Mesendoderm (in vitro differentiated cells): Measurements from ENCODE around the gene EID2B.

Experiments used
- DNase-seq: peaks from one replicate; pipeline ENCODE4 v3.0.0; 2013
- H2AK5ac ChIP-seq: 2 replicates; pipeline ENCODE4 v1.6.1; 2013; ENCODE audit warnings: low read length, inconsistent platforms
- H2BK120ac ChIP-seq: 2 replicates; pipeline ENCODE4 v1.6.1; 2013; ENCODE audit warnings: low read depth, mild to moderate bottlenecking, low read length, moderate library complexity, mixed read lengths
- H2BK15ac ChIP-seq: replicated peaks from 2 replicates; pipeline ENCODE4 v1.6.1; 2013; ENCODE audit warnings: low read depth, mild to moderate bottlenecking, moderate library complexity
- H2BK5ac ChIP-seq: 2 replicates; pipeline ENCODE4 v1.6.1; 2013; ENCODE audit warnings: low read length, inconsistent platforms
- H3K18ac ChIP-seq: 2 replicates; pipeline ENCODE4 v1.6.1; 2013; ENCODE audit warnings: mild to moderate bottlenecking, low read length, mixed read lengths
- H3K23ac ChIP-seq: one replicate; pipeline ENCODE4 v1.6.1; 2013; ENCODE audit warnings: low read length
- H3K27ac ChIP-seq: 2 replicates; pipeline ENCODE4 v1.5.1; 2013; ENCODE audit warnings: low read depth, mild to moderate bottlenecking, inconsistent platforms, low read length, moderate library complexity
- H3K27me3 ChIP-seq: 2 replicates; pipeline ENCODE4 v1.6.1; 2013; ENCODE audit warnings: low read length, control low read depth, mild to moderate bottlenecking, inconsistent platforms; ENCODE audit not compliant: insufficient read depth, poor library complexity
- H3K36me3 ChIP-seq: 2 replicates; pipeline ENCODE4 v1.6.1; 2013; ENCODE audit warnings: low read length, inconsistent platforms; ENCODE audit not compliant: control insufficient read depth, insufficient read depth
- H3K4ac ChIP-seq: one replicate; pipeline ENCODE4 v1.6.1; 2013; ENCODE audit warnings: low read depth, mild to moderate bottlenecking, low read length, moderate library complexity
- H3K4me1 ChIP-seq: 2 replicates; pipeline ENCODE4 v1.6.1; 2013; ENCODE audit warnings: low read depth, low read length, inconsistent platforms; ENCODE audit not compliant: control insufficient read depth
- H3K4me2 ChIP-seq: 2 replicates; pipeline ENCODE4 v1.6.1; 2013; ENCODE audit warnings: low read length
- H3K4me3 ChIP-seq: 2 replicates; pipeline ENCODE4 v1.5.1; 2013; ENCODE audit warnings: mild to moderate bottlenecking, low read length
- H3K56ac ChIP-seq: one replicate; pipeline ENCODE4 v1.6.1; 2013; ENCODE audit warnings: low read length
- H3K79me1 ChIP-seq: 2 replicates; pipeline ENCODE4 v1.6.1; 2013; ENCODE audit warnings: low read length, inconsistent platforms
- H3K79me2 ChIP-seq: 2 replicates; pipeline ENCODE4 v1.6.1; 2013; ENCODE audit warnings: mild to moderate bottlenecking, low read length; ENCODE audit not compliant: control insufficient read depth, insufficient read depth
- H3K9ac ChIP-seq: 2 replicates; pipeline ENCODE4 v1.6.1; 2013; ENCODE audit warnings: low read length, inconsistent platforms
- H4K5ac ChIP-seq: one replicate; pipeline ENCODE4 v1.6.1; 2013; ENCODE audit warnings: low read length
- H4K8ac ChIP-seq: one replicate; pipeline ENCODE4 v1.6.1; 2013; ENCODE audit warnings: low read depth, mild to moderate bottlenecking, control low read depth, low read length, moderate library complexity
- WGBS: extraction: QIAGEN DNeasy Blood & Tissue Kit; methylation state at CpG from one replicate; pipeline ENCODE4 v1.1.7; 2013; ENCODE audit warnings: low lambda C conversion rate, missing lambda C conversion rate; ENCODE audit not compliant: insufficient coverage; ENCODE audit errors: extremely low coverage; 5-methylcytosine and 5-hydroxymethylcytosine counted together

Gene EID2B

DNA sequence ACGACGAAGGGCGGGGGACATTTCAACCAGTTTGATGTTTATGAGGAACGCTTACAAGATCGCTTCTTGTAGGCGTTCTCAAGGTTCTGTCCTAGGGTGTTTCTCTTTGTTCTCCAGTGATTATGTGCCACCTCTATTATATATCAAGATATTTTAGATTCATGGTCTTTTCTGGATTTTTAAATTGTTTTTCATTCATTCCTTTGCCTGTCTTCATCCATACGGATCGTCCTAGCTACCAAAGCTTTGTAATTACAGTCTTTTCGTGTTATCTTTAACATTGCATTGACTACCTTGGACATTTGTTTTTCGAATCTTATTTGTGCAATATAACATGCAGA, 7.7 kb upstream of the EID2B start:
- H3K27me3 ChIP-seq: no peaks in the 10 kb centered on the region
- DNase-seq: no peak
- no peak overlapping the region for H3K9ac ChIP-seq
- no peak overlapping the region for H4K8ac ChIP-seq
- H3K27ac ChIP-seq: no peak overlapping the region
- no peak overlapping the region for H2AK5ac ChIP-seq
- H3K4me3 ChIP-seq: no peak overlapping the region
- H2BK5ac ChIP-seq: no peak overlapping the region
- H2BK120ac ChIP-seq: no peak overlapping the region
- no CpG with 5 or more reads among the region's 10 CpGs for whole genome bisulfite sequencing
- peak overlapping the region; percentile 17 for H3K56ac ChIP-seq
- no peak overlapping the region for H3K4me2 ChIP-seq
- no peak overlapping the region for H3K4ac ChIP-seq
- no peaks in the 10 kb centered on the region for H3K79me2 ChIP-seq
- H3K79me1 ChIP-seq: no peaks in the 10 kb centered on the region
- H3K23ac ChIP-seq: no peak overlapping the region
- no peak overlapping the region for H3K18ac ChIP-seq
- H2BK15ac ChIP-seq: no peak overlapping the region
- no peaks in the 10 kb centered on the region for H3K36me3 ChIP-seq
- peaks cover 2% of the 10 kb centered on the region for H3K4me1 ChIP-seq
- no peak overlapping the region for H4K5ac ChIP-seq

GRCh38 chr19:39539518-39540332, 7.1 kb upstream of the EID2B start, which contains the start of gene EID2:
Gene EID2 (minus strand): TSS chr19:39540161. CDS start chr19:39540079, 82 bp downstream.
- Histone ChIP-seq H3K18ac (peak within 1 kb of the TSS; percentile 77), H3K9ac (peak within 1 kb of the TSS; percentile 97), H3K27me3 (no peaks in the 10 kb centered on the region), H2BK15ac (no peak within 1 kb of the TSS), H4K8ac (peak within 1 kb of the TSS; percentile 17), H2BK120ac (peak within 1 kb of the TSS; percentile 7), H3K36me3 (no peaks in the 10 kb centered on the region), H3K79me2 (no peaks in the 10 kb centered on the region), H2AK5ac (no peak within 1 kb of the TSS), H3K27ac (peak within 1 kb of the TSS; percentile 88), H3K4ac (peak within 1 kb of the TSS; percentile 83), H3K79me1 (no peaks in the 10 kb centered on the region), H3K23ac (peak within 1 kb of the TSS; percentile 95), H2BK5ac (peak within 1 kb of the TSS; percentile 85), H3K4me1 (peaks cover 2% of the 10 kb centered on the region), H3K4me3 (peak within 1 kb of the TSS; percentile 85), H3K4me2 (peak within 1 kb of the TSS; percentile 71), H4K5ac (no peak within 1 kb of the TSS), H3K56ac (peak within 1 kb of the TSS; percentile 100)
- DNase-seq: peak; percentile 92
- no CpG with 5 or more reads among the region's 84 CpGs for WGBS

DNA sequence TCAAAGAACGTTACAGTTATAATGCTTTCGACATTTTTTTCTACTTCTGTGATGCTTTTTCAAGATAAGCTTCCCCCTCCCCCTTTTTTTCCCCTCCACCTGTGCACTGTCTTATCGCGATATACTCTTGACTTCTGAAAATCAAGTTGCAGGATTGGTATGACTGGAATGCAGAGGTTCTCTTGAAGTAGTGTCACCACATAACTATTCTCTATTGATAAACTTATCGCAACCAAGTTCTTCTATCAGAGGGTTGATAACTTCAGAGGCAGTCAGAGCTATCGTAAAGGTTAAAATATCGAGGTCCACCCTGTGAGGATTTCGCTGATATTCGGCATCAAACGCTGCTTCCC, 6.5 kb upstream of the EID2B start:
- H2BK5ac ChIP-seq: no peak overlapping the region
- peak; percentile 93 for DNase-seq
- H3K27me3 ChIP-seq: no peaks in the 10 kb centered on the region
- peak overlapping the region; percentile 88 for H3K27ac ChIP-seq
- H3K56ac ChIP-seq: peak overlapping the region; percentile 100
- peaks cover 2% of the 10 kb centered on the region for H3K4me1 ChIP-seq
- no peak overlapping the region for H4K5ac ChIP-seq
- no peak overlapping the region for H3K4ac ChIP-seq
- WGBS: no CpG with 5 or more reads among the region's 10 CpGs
- peak overlapping the region; percentile 97 for H3K9ac ChIP-seq
- H3K36me3 ChIP-seq: no peaks in the 10 kb centered on the region
- H3K79me1 ChIP-seq: no peaks in the 10 kb centered on the region
- peak overlapping the region; percentile 77 for H3K18ac ChIP-seq
- H3K79me2 ChIP-seq: no peaks in the 10 kb centered on the region
- peak overlapping the region; percentile 85 for H3K4me3 ChIP-seq
- no peak overlapping the region for H2BK15ac ChIP-seq
- no peak overlapping the region for H2BK120ac ChIP-seq
- no peak overlapping the region for H2AK5ac ChIP-seq
- no peak overlapping the region for H4K8ac ChIP-seq
- no peak overlapping the region for H3K23ac ChIP-seq
- peak overlapping the region; percentile 71 for H3K4me2 ChIP-seq

GRCh38 chr19:39533791-39534190, 1.1 kb upstream of the EID2B start:
- Histone ChIP-seq H2BK120ac (no peak overlapping the region), H3K4ac (no peak overlapping the region)

DNA sequence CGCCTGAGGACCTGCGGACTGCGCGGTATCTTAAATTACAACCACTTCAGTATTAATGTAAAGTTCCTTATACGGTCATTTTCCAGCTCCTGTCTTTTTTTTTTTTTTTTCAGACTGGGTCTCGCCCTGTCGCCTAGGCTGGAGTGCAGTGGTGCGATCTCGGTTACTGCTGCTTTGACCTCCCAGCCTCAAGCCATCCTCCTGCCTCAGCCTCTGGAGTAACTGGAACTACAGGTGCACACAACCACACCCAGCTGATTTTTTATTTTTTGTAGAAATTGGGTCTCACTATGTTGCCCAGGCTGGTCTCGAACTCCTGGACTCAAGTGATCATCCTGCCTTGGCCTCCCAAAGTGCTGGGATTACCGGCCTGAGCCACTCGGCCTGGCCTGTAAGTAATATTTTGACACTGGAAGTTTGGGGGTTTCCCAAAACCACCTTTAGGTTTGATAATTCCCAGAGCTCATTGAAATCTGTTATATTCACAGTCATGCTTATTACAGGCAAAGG, 406 bp upstream of the EID2B start:
- WGBS: no CpG with 5 or more reads among the region's 12 CpGs
- no peak overlapping the region for H3K9ac ChIP-seq
- no peak overlapping the region for H3K4me3 ChIP-seq
- no peak overlapping the region for H3K18ac ChIP-seq
- H3K36me3 ChIP-seq: no peaks in the 10 kb centered on the region
- H2BK5ac ChIP-seq: no peak overlapping the region
- no peak overlapping the region for H4K8ac ChIP-seq
- no peak overlapping the region for H3K4me2 ChIP-seq
- no peaks in the 10 kb centered on the region for H3K79me2 ChIP-seq
- no peak overlapping the region for H3K56ac ChIP-seq
- no peak overlapping the region for H3K27ac ChIP-seq
- no peak overlapping the region for H2BK15ac ChIP-seq
- no peak overlapping the region for H3K23ac ChIP-seq
- H2BK120ac ChIP-seq: no peak overlapping the region
- H4K5ac ChIP-seq: no peak overlapping the region
- H3K4me1 ChIP-seq: no peaks in the 10 kb centered on the region
- no peak overlapping the region for H2AK5ac ChIP-seq
- H3K4ac ChIP-seq: no peak overlapping the region
- no peak for DNase-seq
- peaks cover 2% of the 10 kb centered on the region for H3K79me1 ChIP-seq
- H3K27me3 ChIP-seq: no peaks in the 10 kb centered on the region

More at GRCh38 chr19:39533791-39534190, 1.1 kb upstream of the EID2B start:
- no peak overlapping the region for H2BK15ac ChIP-seq
- no peak overlapping the region for H3K23ac ChIP-seq
- peaks cover 2% of the 10 kb centered on the region for H3K79me1 ChIP-seq
- no peak overlapping the region for H3K27ac ChIP-seq
- H3K79me2 ChIP-seq: no peaks in the 10 kb centered on the region
- no peak overlapping the region for H3K9ac ChIP-seq
- no peaks in the 10 kb centered on the region for H3K27me3 ChIP-seq
- H2AK5ac ChIP-seq: no peak overlapping the region
- H3K56ac ChIP-seq: no peak overlapping the region
- H4K5ac ChIP-seq: no peak overlapping the region
- no peak overlapping the region for H3K18ac ChIP-seq
- H3K4me1 ChIP-seq: no peaks in the 10 kb centered on the region
- H4K8ac ChIP-seq: no peak overlapping the region
- no peaks in the 10 kb centered on the region for H3K36me3 ChIP-seq
- H3K4me2 ChIP-seq: no peak overlapping the region
- no peak overlapping the region for H2BK5ac ChIP-seq
- no peak overlapping the region for H3K4me3 ChIP-seq
- no CpG with 5 or more reads among the region's 3 CpGs for WGBS
- no peak for DNase-seq
